Activated T-cell treated with anti-CD3 and anti-CD28 coated beads, Interleukin-2, amount 50 U/mL, for 4 hours (primary cell): Measurements from ENCODE around the gene SDF2L1. TPM values are rescaled to one million over a fixed set of nuclear protein-coding genes. Genes with fewer than 3 reads are reported as not detected.
A peak's percentile ranks its signal among the peaks of the same experiment; 100 is the strongest.
"Not testable (repeated sequence)": the region's sequence is repeated elsewhere in the genome, so short reads cannot be mapped to it uniquely, and the experiment has no call there.

Experiments
- ATAC-seq, 2 donors: fragments of 200-7000 bp; cut with Tn5 transposase; one replicate each; pipeline ENCODE4 v1.10.0; 2021
- DNase-seq: peaks from one replicate; pipeline ENCODE4 v3.0.0-alpha.2; 2020
- H3K27me3 Mint-ChIP-seq: one replicate; pipeline ENCODE4 v1.8.0; 2021; ENCODE audit warnings: low read depth, mixed read lengths
- H3K36me3 Mint-ChIP-seq: one replicate; pipeline ENCODE4 v1.8.0; 2022; ENCODE audit warnings: mixed read lengths; ENCODE audit not compliant: insufficient read depth
- H3K4me1 Mint-ChIP-seq: one replicate; pipeline ENCODE4 v1.8.0; 2021; ENCODE audit warnings: low read depth, mixed read lengths
- H3K4me3 Mint-ChIP-seq: one replicate; pipeline ENCODE4 v1.8.0; 2021; ENCODE audit warnings: mild to moderate bottlenecking, moderate library complexity, mixed read lengths
- H3K9me3 Mint-ChIP-seq: one replicate; pipeline ENCODE4 v1.8.0; 2021; ENCODE audit warnings: mixed read lengths
- total RNA-seq, 3 donors: library from RNA; stranded (reverse); gene quantifications; one replicate each; pipeline ENCODE4 v1.2.1, GENCODE V29; 2021

Gene SDF2L1
- total RNA-seq, 3 donors from 2014 or later: 151 to 173 (median 163) TPM

DNA sequence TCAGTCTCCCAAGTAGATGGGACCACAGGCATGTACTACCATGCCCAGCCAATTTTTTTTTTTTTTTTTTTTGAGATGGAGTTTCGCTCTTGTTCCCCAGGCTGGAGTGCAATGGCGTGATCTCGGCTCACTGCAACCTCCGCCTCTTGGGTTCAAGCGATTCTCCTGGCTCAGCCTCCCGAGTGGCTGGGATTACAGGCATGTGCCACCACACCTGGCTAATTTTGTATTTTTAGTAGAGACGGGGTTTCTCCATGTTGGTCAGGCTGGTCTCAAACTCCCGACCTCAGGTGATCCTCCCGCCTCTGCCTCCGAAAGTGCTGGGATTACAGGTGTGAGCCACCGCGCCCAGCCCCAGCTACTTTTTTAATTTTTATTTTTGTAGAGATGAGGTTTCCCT, 36.7 kb downstream of the SDF2L1 start:
- H3K9me3 Mint-ChIP-seq, ATAC-seq, H3K4me3 Mint-ChIP-seq, DNase-seq, H3K4me1 Mint-ChIP-seq, H3K27me3 Mint-ChIP-seq: not testable (repeated sequence)
- peaks cover 26% of the 10 kb centered on the region for H3K36me3 Mint-ChIP-seq

DNA sequence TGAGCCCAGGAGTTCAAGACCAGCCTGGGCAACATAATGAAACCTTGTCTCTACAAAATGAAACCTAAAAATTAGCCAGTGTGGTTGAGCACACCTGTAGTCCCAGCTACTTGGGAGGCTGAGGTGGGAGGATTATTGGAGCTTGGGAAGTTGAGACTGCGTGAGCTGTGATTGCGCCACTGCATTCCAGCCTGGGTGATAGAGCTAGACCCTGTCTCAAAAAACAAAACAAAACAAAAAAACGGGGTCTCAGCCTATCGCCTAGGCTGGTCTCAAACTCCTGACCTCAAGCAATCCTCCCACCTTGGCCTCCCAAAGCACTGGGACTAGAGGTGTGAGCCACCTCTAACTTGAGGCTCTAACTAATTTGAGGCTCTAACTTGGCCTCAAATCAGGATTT, 37.3 kb downstream of the SDF2L1 start:
- no peak for DNase-seq
- no peak for ATAC-seq
- H3K4me3 Mint-ChIP-seq: no peak overlapping the region
- peaks cover 23% of the 10 kb centered on the region for H3K36me3 Mint-ChIP-seq
- no peaks in the 10 kb centered on the region for H3K4me1 Mint-ChIP-seq
- no peaks in the 10 kb centered on the region for H3K9me3 Mint-ChIP-seq
- no peaks in the 10 kb centered on the region for H3K27me3 Mint-ChIP-seq

DNA sequence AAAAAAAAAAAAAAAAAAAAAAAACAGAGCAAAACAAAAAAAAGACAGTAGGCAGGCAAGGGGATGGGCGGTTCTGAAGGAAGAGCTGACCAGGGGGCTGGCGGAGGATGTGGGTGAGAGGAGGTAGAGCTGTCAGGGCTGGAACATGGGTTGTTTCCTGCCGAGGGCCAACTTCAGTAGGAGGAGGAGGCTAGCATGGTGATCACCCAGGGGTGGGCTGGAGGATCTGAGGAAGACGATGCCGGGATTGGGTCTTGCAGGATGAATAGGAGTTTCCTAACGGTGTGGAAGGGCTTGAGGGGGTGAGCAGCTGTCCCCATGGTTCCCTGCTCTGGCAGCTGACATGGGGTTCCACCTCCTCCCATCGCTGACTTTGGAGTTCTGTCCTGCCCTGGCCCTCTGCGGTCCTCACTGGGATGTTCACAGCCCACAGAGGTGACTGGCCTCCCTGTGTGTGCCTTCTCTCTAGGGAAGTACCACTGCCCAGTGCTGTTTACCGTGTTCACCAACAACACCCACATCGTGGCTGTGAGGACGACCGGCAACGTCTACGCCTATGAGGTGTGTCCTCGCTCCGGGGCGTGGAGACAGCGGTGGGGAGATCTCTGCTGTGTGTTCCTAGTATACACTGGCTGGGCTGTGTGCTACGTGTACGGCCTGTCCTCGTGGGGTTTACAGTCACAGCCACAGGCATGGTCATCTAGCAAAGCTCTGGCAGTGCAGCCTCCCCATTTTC, 38.9 kb downstream of the SDF2L1 start:
- no peak for DNase-seq
- ATAC-seq: no peak
- H3K4me3 Mint-ChIP-seq: no peak overlapping the region
- H3K4me1 Mint-ChIP-seq: no peaks in the 10 kb centered on the region
- H3K36me3 Mint-ChIP-seq: peaks cover 24% of the 10 kb centered on the region
- no peaks in the 10 kb centered on the region for H3K9me3 Mint-ChIP-seq
- no peaks in the 10 kb centered on the region for H3K27me3 Mint-ChIP-seq

DNA sequence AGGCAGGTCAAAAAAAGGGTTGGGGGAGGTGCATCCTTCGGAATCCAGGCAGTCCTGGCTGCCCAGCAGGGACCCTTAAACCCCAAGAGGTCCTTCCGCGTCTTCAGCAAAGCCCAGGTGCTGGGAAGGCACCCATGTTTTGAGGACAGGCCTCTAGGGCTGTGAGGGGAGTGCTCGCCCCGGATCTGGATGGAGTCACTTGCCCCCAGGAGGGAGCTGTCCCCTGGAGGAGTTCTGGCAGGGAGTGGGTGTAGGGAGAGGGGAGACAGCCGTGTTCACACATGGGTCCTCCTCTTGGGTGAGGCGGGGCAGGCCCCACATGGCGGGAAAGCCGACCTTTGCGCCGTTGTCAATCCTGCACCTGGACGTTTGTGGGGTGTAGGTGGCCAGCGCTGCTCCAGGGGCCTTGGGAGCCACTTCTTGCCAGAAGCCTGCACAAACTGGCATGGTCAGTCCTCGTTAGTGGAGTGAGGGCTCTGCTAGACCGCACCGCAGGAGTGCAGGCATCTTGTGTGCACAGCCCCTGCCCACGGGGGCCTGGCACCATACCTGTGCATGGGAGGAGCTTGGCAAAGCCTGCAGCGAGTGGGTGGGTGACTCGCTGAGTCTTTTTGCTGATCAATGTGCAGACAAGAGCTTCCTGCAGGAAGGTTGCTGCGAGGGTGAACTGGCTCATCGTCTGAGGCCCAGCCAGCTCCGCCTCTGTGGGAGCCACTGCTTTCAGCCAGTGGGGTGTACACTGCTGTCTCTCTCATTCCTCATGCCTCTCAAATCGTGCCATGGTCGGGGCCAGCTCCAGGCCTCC, 39.7 kb downstream of the SDF2L1 start:
- no peak overlapping the region for H3K4me3 Mint-ChIP-seq
- no peaks in the 10 kb centered on the region for H3K4me1 Mint-ChIP-seq
- H3K9me3 Mint-ChIP-seq: no peaks in the 10 kb centered on the region
- ATAC-seq: peak; percentile 18 to 30
- H3K27me3 Mint-ChIP-seq: no peaks in the 10 kb centered on the region
- H3K36me3 Mint-ChIP-seq: peaks cover 17% of the 10 kb centered on the region
- DNase-seq: no peak

DNA sequence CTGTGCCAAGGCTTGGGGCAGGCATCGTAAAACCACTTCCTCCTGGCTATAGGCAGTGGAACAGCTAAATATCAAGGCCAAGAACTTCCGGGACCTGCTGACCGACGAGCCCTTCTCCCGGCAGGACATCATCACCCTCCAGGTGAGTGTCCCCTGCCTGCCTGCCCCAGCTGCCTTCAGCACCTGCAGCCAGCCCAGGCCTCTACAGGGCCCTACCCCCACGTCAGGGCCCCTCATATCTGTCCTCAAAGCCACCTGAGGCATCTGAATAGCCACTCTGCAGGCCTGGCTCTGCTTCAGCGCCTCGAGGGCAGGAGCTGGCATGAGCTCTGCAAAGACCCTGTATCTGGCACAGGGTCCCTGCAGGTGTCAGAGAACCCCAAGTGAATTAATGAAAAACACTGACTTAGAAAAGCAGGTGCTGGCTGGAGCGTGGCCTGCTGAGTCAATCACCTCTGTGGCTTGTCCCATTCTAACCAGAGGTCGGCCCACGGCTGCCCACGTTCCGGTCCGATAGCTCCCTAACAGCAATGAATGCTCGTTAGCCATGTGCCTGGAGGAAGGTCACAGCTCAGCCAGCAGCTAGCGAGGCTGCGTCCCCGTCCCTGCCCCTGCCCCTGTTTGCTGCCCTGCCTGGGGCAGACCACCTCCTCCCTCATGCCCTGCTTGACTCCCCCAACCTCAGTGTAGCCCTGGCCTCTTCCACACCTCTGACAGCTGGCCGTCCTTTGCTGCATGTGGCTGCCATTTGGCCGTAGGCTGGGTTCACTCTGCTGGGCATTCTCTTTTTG, 40.5 kb downstream of the SDF2L1 start:
- Mint-ChIP-seq H3K4me1 (no peaks in the 10 kb centered on the region), H3K9me3 (no peaks in the 10 kb centered on the region), H3K36me3 (peaks cover 16% of the 10 kb centered on the region), H3K27me3 (no peaks in the 10 kb centered on the region), H3K4me3 (no peak overlapping the region)
- no peak for DNase-seq
- no peak for ATAC-seq

DNA sequence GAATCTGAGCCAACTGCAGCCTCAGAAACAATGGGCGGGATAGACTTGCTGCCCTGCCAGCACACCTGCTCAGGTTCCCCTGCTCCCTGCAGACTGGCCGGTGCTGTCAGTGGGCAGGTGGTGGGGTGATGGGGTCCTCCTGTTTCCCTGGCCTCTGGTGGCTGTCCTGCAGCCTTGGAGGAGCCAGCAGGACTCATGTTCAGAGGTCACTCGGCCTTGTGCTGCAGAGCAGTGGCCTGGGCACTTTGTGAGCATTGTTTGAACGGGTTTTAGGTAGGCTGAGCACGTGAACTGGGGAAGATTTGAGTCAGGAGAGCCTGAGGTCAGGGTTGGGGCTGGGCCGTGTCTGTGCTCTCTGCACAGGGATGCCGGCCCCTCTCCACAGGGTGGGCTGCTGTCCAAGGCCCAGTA, 41.3 kb downstream of the SDF2L1 start:
- DNase-seq: no peak
- Mint-ChIP-seq H3K27me3 (no peaks in the 10 kb centered on the region), H3K36me3 (peaks cover 16% of the 10 kb centered on the region), H3K9me3 (no peaks in the 10 kb centered on the region), H3K4me3 (no peak overlapping the region), H3K4me1 (no peaks in the 10 kb centered on the region)
- ATAC-seq: no peak

DNA sequence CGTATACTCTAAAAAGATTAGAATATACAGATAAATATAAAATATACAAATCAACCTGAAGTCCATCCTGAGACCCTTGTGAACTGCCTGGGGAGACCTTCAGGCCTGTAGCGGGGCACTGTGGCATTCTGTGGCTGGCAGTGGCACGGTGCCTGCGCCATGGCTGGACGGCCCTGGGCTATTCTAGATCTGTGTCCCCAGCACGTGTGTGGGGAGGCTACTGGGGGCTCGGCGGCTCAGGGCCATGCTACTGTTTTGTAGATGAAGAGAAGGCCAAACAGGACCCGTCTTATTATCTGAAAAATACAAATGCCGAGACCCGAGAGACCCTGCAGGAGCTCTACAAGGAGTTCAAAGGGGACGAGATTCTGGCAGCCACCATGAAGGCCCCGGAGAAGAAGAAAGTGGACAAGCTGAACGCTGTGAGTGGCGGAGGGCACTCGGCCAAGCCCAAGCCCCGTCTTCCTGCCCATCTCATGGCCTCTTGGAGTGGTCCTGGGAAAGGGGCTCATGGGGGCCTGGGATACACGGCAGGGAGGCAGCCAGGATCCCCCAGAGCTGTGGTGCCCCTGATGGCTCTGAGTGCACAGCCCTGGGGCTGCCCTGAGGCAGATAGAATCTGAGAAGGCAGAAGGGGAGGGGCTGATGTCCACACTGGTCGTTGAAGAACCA, 42.5 kb downstream of the SDF2L1 start:
- H3K27me3 Mint-ChIP-seq: no peaks in the 10 kb centered on the region
- peaks cover 4% of the 10 kb centered on the region for H3K4me1 Mint-ChIP-seq
- peaks cover 16% of the 10 kb centered on the region for H3K36me3 Mint-ChIP-seq
- H3K4me3 Mint-ChIP-seq: no peak overlapping the region
- H3K9me3 Mint-ChIP-seq: no peaks in the 10 kb centered on the region
- ATAC-seq: no peak
- no peak for DNase-seq

DNA sequence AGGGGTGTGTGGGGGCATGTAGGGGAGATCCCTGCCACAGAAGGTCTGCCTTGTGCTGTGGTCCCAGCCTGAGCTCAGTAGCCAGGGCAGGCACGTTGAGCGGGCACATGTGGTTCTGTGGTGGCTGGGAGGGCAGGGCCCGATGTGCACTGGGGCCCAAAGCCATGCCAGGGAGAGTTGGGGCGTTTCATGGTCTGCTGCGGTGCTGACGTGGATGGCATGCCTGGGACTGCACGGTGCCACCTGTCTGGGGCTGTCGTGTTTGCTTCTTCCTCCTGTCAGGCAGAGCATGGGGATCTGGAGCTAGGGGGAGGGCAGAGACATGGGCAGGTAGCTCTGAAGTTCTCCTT, 43.0 kb downstream of the SDF2L1 start:
- no peak overlapping the region for H3K4me3 Mint-ChIP-seq
- DNase-seq (no peak), ATAC-seq (no peak)
- H3K9me3 Mint-ChIP-seq: no peaks in the 10 kb centered on the region
- H3K36me3 Mint-ChIP-seq: peaks cover 16% of the 10 kb centered on the region
- no peaks in the 10 kb centered on the region for H3K27me3 Mint-ChIP-seq
- peaks cover 7% of the 10 kb centered on the region for H3K4me1 Mint-ChIP-seq

DNA sequence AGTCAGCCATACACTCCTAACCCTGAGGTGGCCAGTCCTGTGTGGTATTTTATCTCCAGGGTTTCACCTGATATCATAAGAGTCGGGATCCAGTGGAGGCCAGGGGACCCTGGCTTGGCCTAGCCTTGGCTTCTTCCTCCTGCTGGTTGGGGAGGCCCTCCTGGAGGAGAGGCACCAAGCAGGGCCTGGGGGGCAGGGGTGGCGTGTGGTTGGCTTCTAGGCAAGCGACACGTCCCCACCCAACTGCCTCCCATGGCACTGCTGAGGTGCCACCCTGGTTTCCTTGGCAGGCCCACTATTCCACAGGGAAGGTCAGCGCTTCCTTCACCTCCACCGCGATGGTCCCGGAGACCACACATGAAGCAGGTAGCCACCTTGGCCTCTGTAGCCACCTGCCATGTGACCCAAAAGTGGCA, 44.1 kb downstream of the SDF2L1 start:
- Mint-ChIP-seq H3K4me1 (peaks cover 12% of the 10 kb centered on the region), H3K36me3 (peaks cover 19% of the 10 kb centered on the region), H3K4me3 (no peak overlapping the region), H3K27me3 (no peaks in the 10 kb centered on the region), H3K9me3 (no peaks in the 10 kb centered on the region)
- DNase-seq (no peak), ATAC-seq (no peak)

DNA sequence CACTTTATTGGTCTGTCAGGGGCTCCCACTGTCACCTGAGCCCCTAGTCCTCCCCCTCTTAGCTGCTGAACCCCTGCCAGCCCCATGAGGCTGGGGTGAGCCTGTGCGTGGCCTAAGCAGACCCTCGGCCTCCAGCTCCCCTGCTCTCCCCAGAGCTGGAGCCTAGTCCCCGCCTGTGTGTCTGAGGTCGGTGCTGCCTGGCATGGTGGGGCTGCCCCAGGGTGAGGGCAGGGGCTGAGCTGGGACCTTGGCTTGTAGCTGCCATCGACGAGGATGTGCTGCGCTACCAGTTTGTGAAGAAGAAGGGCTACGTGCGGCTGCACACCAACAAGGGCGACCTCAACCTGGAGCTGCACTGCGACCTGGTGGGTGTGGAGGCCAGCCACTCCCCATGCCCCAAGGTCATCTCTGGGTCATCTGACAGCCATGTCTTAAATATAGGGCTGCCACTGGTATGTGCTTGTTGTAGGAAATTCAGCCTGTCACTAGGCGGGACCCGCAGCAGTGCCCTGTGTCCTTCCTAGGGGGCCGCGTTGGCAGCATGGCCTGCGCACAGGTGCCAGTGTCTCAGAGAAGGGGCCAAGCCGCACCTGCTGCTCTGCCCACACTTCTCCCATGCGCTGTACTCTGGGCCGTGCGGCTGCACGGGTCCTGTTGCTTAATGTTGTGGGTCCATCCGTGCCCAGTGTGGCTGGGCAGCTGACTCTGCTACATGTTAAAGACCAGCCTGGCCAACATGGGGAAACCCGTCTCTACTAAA, 44.7 kb downstream of the SDF2L1 start:
- DNase-seq (no peak), ATAC-seq (no peak)
- H3K27me3 Mint-ChIP-seq: no peaks in the 10 kb centered on the region
- no peaks in the 10 kb centered on the region for H3K9me3 Mint-ChIP-seq
- peaks cover 19% of the 10 kb centered on the region for H3K36me3 Mint-ChIP-seq
- H3K4me1 Mint-ChIP-seq: peaks cover 12% of the 10 kb centered on the region
- H3K4me3 Mint-ChIP-seq: no peak overlapping the region

DNA sequence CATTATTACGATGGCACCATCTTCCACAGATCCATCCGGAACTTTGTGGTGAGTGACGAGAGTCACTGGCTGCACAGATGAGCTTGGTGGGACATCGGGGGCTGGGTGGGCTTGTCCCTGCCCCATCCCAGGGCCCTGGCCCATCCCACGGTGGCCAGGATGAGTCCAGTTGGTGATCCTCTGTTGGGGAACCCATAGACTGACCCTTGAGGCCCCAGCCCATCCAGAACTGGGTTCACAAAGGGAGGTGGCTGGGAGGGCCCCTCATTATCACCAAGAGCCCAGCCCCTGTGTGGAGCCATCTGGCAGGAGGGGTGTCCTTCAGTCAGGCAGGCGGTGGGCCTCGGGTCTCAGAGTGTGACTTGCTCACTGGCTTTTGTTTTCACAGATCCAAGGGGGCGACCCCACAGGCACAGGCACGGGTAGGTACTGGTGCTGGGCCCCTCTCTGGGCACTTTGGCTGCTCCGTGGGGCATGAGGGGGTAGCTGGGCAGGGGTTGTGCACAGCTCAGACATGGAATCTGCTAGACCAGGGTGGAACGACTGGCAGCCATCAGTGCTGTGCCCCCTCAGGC, 45.7 kb downstream of the SDF2L1 start:
- Mint-ChIP-seq H3K27me3 (no peaks in the 10 kb centered on the region), H3K9me3 (no peaks in the 10 kb centered on the region), H3K4me3 (no peak overlapping the region), H3K4me1 (peaks cover 12% of the 10 kb centered on the region), H3K36me3 (peaks cover 19% of the 10 kb centered on the region)
- no peak for DNase-seq
- ATAC-seq: no peak

DNA sequence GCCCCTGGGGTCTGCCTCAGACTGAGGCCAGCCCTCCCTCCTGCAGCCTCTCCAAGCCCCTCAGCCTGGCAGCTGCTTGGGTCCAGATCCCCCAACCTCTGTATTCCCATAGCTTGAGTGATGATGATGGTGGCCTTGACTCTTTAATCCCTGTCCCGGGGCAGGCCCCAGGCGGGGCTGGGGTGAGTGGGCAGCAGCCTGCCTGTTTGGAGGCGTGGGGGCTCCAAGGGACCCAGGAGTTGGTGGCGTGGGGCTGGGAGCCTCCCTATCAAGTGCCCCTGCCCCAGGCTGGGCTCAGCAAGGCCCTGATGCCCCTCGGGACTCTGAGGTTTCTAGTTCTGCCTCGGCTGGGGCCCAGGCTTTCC, 46.2 kb downstream of the SDF2L1 start:
- DNase-seq (no peak), ATAC-seq (no peak)
- no peaks in the 10 kb centered on the region for H3K27me3 Mint-ChIP-seq
- H3K9me3 Mint-ChIP-seq: no peaks in the 10 kb centered on the region
- H3K4me3 Mint-ChIP-seq: no peak overlapping the region
- peaks cover 20% of the 10 kb centered on the region for H3K36me3 Mint-ChIP-seq
- H3K4me1 Mint-ChIP-seq: peaks cover 12% of the 10 kb centered on the region

DNA sequence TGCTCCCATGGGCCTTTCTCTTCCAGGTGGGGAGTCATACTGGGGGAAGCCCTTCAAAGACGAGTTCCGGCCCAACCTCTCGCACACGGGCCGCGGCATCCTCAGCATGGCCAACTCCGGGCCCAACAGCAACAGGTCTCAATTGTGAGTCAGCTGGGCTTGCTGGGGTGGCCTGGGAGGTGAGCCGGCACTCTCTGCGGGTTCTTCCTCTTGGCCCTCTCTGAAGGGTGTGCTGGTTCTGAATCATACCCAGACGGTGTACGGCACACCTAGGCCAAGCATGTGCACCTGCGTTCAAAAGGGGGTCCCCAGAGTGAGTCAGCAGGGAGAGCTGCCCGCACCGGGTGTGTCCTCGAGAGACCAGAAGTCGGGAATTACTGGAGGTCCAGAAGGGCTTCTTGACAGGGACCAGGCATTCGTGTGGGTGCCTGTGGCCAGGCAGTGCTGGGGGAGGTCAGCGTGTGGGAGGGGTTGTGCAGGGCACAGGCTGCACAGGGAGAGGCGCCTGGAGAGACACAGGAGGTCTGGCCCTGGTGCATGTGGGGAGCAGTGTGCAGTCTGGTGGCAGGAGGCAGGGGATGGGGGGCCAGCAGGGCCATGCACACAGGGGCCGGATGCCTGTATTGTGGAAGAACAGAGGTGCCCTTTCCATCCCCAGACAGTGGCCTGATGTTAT, 46.7 kb downstream of the SDF2L1 start:
- H3K4me3 Mint-ChIP-seq: no peak overlapping the region
- peaks cover 18% of the 10 kb centered on the region for H3K36me3 Mint-ChIP-seq
- ATAC-seq (no peak), DNase-seq (no peak)
- peaks cover 12% of the 10 kb centered on the region for H3K4me1 Mint-ChIP-seq
- no peaks in the 10 kb centered on the region for H3K9me3 Mint-ChIP-seq
- H3K27me3 Mint-ChIP-seq: no peaks in the 10 kb centered on the region
